HepG2 (cell line): ENCODE results near the gene VAV2. TPM values are rescaled to one million over a fixed set of nuclear protein-coding genes. Genes with fewer than 3 reads are reported as not detected.

Experiments used
- CCAR2 ChIP-seq: fragments of 200-400 bp; formaldehyde crosslinking; optimal IDR thresholded peaks from 2 replicates; pipeline ENCODE3; 2018; ENCODE audit warnings: low read depth, mild to moderate bottlenecking, low read length, moderate library complexity
- CSRNP1 ChIP-seq: sonication (generic); formaldehyde crosslinking; IDR thresholded peaks from 2 replicates; pipeline ENCODE4 v1.8.1; 2023; ENCODE audit warnings: mild to moderate bottlenecking, missing genetic modification reagents
- ELF3 ChIP-seq: IDR thresholded peaks from 2 replicates; pipeline ENCODE4 v1.6.1; 2016; ENCODE audit warnings: missing genetic modification reagents, missing compliant biosample characterization
- ERF ChIP-seq: IDR thresholded peaks from 2 replicates; pipeline ENCODE4 v1.6.1; 2018; ENCODE audit warnings: missing biosample characterization, missing genetic modification reagents
- HMGXB4 ChIP-seq, 2 experiments: sonication (generic) in 1 of 2; formaldehyde crosslinking in 1 of 2; IDR thresholded peaks; 2 replicates each; pipeline versions ENCODE4 v1.4.0 to v1.6.1; 2018 to 2020; ENCODE audit warnings: missing genetic modification reagents in 2 of 2, borderline replicate concordance in 1 of 2, low read depth in 1 of 2, mild to moderate bottlenecking in 1 of 2, missing biosample characterization in 1 of 2
- IRF1 ChIP-seq: sonication (generic); formaldehyde crosslinking; IDR thresholded peaks from 2 replicates; pipeline ENCODE4 v1.4.0; 2020; ENCODE audit warnings: low read depth, mild to moderate bottlenecking, missing genetic modification reagents
- MAX ChIP-seq: IDR thresholded peaks from 2 replicates; pipeline ENCODE4 v1.6.1; 2012; ENCODE audit warnings: inconsistent platforms
- MZF1 ChIP-seq: sonication (generic); formaldehyde crosslinking; IDR thresholded peaks from 2 replicates; pipeline ENCODE4 v1.8.1; 2023; ENCODE audit warnings: mild to moderate bottlenecking, missing genetic modification reagents, borderline replicate concordance
- NCOA2 ChIP-seq: sonication (generic); formaldehyde crosslinking; IDR thresholded peaks from 2 replicates; pipeline ENCODE4 v1.8.0; 2022; ENCODE audit warnings: inconsistent platforms
- NR1H2 ChIP-seq: sonication (generic); formaldehyde crosslinking; IDR thresholded peaks from 2 replicates; pipeline ENCODE4 v1.8.1; 2022; ENCODE audit warnings: low read depth, missing genetic modification reagents, borderline replicate concordance
- PRDM10 ChIP-seq: sonication (generic); formaldehyde crosslinking; IDR thresholded peaks from 2 replicates; pipeline ENCODE4 v1.4.0; 2020; ENCODE audit warnings: low read depth, missing genetic modification reagents
- RBAK ChIP-seq: sonication (generic); formaldehyde crosslinking; IDR thresholded peaks from 2 replicates; pipeline ENCODE4 v1.5.1; 2020; ENCODE audit warnings: mild to moderate bottlenecking, missing genetic modification reagents
- SIN3A ChIP-seq: IDR thresholded peaks from 2 replicates; pipeline ENCODE4 v1.6.1; 2011; ENCODE audit warnings: low read depth, mild to moderate bottlenecking, control low read depth, low read length, borderline replicate concordance
- TBP ChIP-seq: sonication (generic); formaldehyde crosslinking; IDR thresholded peaks from 2 replicates; pipeline ENCODE4 v1.5.0; 2020; ENCODE audit warnings: missing genetic modification reagents
- ZBTB7A ChIP-seq: sonication (generic); formaldehyde crosslinking; IDR thresholded peaks from 2 replicates; pipeline ENCODE4 v1.8.0; 2022; ENCODE audit warnings: mild to moderate bottlenecking, missing genetic modification reagents
- ZBTB7B ChIP-seq: sonication (generic); formaldehyde crosslinking; IDR thresholded peaks from 2 replicates; pipeline ENCODE4 v1.4.0; 2020; ENCODE audit warnings: missing genetic modification reagents
- ZNF263 ChIP-seq: sonication (generic); formaldehyde crosslinking; IDR thresholded peaks from 2 replicates; pipeline ENCODE4 v1.4.0; 2020; ENCODE audit warnings: missing genetic modification reagents
- ZNF512 ChIP-seq: sonication (generic); formaldehyde crosslinking; IDR thresholded peaks from 2 replicates; pipeline ENCODE4 v1.4.0; 2020; ENCODE audit warnings: mild to moderate bottlenecking, missing genetic modification reagents
- ZNF746 ChIP-seq: sonication (generic); formaldehyde crosslinking; IDR thresholded peaks from 2 replicates; pipeline ENCODE4 v1.8.0; 2022; ENCODE audit warnings: mild to moderate bottlenecking, missing genetic modification reagents
- ZSCAN25 ChIP-seq: sonication (generic); formaldehyde crosslinking; IDR thresholded peaks from 2 replicates; pipeline ENCODE4 v1.8.0; 2022; ENCODE audit warnings: mild to moderate bottlenecking, missing genetic modification reagents
- polyA plus RNA-seq, 8 experiments: library from polyadenylated mRNA; depleted of rRNA in 3 of 8; stranded (reverse) in 7 of 8; unstranded in 1 of 8; fragments of >200 nt; fragmentation: Illumina TruSeq in 4 of 8; extraction: Trizol in 4 of 8; gene quantifications; 2 replicates each; pipeline versions ENCODE4 v1.2.1 to v1.2.3, GENCODE V29; 2011 to 2016; ENCODE audit warnings: low read depth in 4 of 8, missing spikeins in 1 of 8, mixed read lengths in 1 of 8; ENCODE audit not compliant: insufficient read depth in 1 of 8
- total RNA-seq, 5 experiments: library from RNA; depleted of rRNA; stranded (reverse); fragments of >200 nt; fragmentation: Illumina TruSeq; extraction: Trizol; gene quantifications; 2 replicates each; pipeline ENCODE4 v1.2.3, GENCODE V29; 2016; ENCODE audit warnings: low read depth in 1 of 5

The VAV2 gene
- total and polyA plus RNA-seq, 2 of the 13 experiments (the other 11 are each of a cell fraction or from before 2014, with no cell fraction given), result 22.5 to 22.9 TPM

- TF ChIP-seq HMGXB4 (CRISPR knock-in tag; IDR thresholded peaks at IDR 0.05; ENCODE audit: borderline replicate concordance in 1 of 2, low read depth in 1 of 2) (no peak), ZBTB7A (peak; percentile 88; the same call in 1 of the 2 replicates), TBP (no peak), ERF (CRISPR knock-in tag) (no peak; the same call in 1 of the 2 replicates), NCOA2 (CRISPR knock-in tag) (peak; percentile 79), NR1H2 (CRISPR knock-in tag) (no peak), RBAK (CRISPR knock-in tag) (no peak), ZNF512 (CRISPR knock-in tag) (no peak), PRDM10 (CRISPR knock-in tag) (no peak), ZSCAN25 (CRISPR knock-in tag) (peak; percentile 87), CSRNP1 (CRISPR knock-in tag) (0 out of 2 replicates have a peak, but pooled peaks have one; percentile 28), ZNF746 (CRISPR knock-in tag) (peak; percentile 97), MZF1 (CRISPR knock-in tag) (no peak), MAX (peak; percentile 72), CCAR2 (peak; percentile 39), IRF1 (CRISPR knock-in tag) (no peak), ELF3 (CRISPR knock-in tag) (no peak), ZBTB7B (CRISPR knock-in tag) (peak; percentile 92; the same call in 1 of the 2 replicates), ZNF263 (peak; percentile 34; the same call in 1 of the 2 replicates), SIN3A (peak; percentile 86)
Measured at GRCh38 chr9:133978226-133978898, 13.8 kb downstream of the VAV2 start (continued).
